Measurements from ENCODE around the gene HAP1. TPM values are rescaled to one million over a fixed set of nuclear protein-coding genes. Genes with fewer than 3 reads are reported as not detected.

HAP1 gene
- polyA plus RNA-seq, 2 of the 4 experiments (the other 2 are of a cell fraction): 1.6 to 2.2 TPM

- TF ChIP-seq REST (IDR thresholded peaks at IDR 0.05) (peak; percentile 67), RAD21 (conservative IDR thresholded peaks at IDR 0.05 in 1 of 2, IDR thresholded peaks at IDR 0.05 in 1 of 2) (no peak), CBX2 (IDR thresholded peaks at IDR 0.05; ENCODE audit: borderline replicate concordance, low read depth) (no peak), ZNF302 (CRISPR knock-in tag; IDR thresholded peaks at IDR 0.05) (no peak), HDAC2 (IDR thresholded peaks at IDR 0.05) (no peak), SREBF2 (IDR thresholded peaks at IDR 0.05) (no peak), HEYL (CRISPR knock-in tag; IDR thresholded peaks at IDR 0.05) (peak; percentile 74; the same call in 1 of the 2 replicates), SMC3 (IDR thresholded peaks at IDR 0.05) (no peak), RCOR1 (IDR thresholded peaks at IDR 0.05; ENCODE audit: low read depth, low read length) (no peak), MAX (IDR thresholded peaks at IDR 0.05) (no peak), FOXS1 (CRISPR knock-in tag; IDR thresholded peaks at IDR 0.05) (peak; percentile 52; the same call in 1 of the 2 replicates), POLR2AphosphoS2 (conservative IDR thresholded peaks at IDR 0.05; ENCODE audit: low read length) (peak; percentile 99), RARB (CRISPR knock-in tag; IDR thresholded peaks at IDR 0.05) (peak; percentile 87), TFCP2L1 (CRISPR knock-in tag; IDR thresholded peaks at IDR 0.05) (peak; percentile 99), POLR2A (IDR thresholded peaks at IDR 0.05; ENCODE audit: low read length) (peak; percentile 92), FOSL2 (IDR thresholded peaks at IDR 0.05) (no peak), FOSL2 (CRISPR knock-in tag; IDR thresholded peaks at IDR 0.05) (peak; percentile 80), CHD4 (IDR thresholded peaks at IDR 0.05; ENCODE audit: borderline replicate concordance) (no peak), MAZ (IDR thresholded peaks at IDR 0.05; ENCODE audit: borderline replicate concordance, low read depth, low read length) (peak; percentile 95), NPAS2 (CRISPR knock-in tag; IDR thresholded peaks at IDR 0.05; ENCODE audit: borderline replicate concordance) (no peak), ZSCAN20 (CRISPR knock-in tag; IDR thresholded peaks at IDR 0.05) (no peak), ZFP36 (IDR thresholded peaks at IDR 0.05; ENCODE audit: borderline replicate concordance, partially characterized antibody) (no peak), HOXB5 (CRISPR knock-in tag; IDR thresholded peaks at IDR 0.05) (peak; percentile 86), KDM5A (IDR thresholded peaks at IDR 0.05) (no peak), USF2 (IDR thresholded peaks at IDR 0.05) (no peak), RFX5 (IDR thresholded peaks at IDR 0.05) (no peak; the same call in 1 of the 2 replicates), TP53 (CRISPR knock-in tag; IDR thresholded peaks at IDR 0.05) (peak; percentile 98), NFE2L2 (conservative IDR thresholded peaks at IDR 0.05; ENCODE audit: low read length) (0 out of 2 replicates have a peak, but pooled peaks have one; percentile 6), ZC3H11A (IDR thresholded peaks at IDR 0.05) (no peak), MYC (IDR thresholded peaks at IDR 0.05; ENCODE audit: borderline replicate concordance, low read length) (peak; percentile 75; the same call in 1 of the 2 replicates), KDM1A (IDR thresholded peaks at IDR 0.05; ENCODE audit: low read depth) (no peak)
- TF ChIP-seq, protein P1, sequence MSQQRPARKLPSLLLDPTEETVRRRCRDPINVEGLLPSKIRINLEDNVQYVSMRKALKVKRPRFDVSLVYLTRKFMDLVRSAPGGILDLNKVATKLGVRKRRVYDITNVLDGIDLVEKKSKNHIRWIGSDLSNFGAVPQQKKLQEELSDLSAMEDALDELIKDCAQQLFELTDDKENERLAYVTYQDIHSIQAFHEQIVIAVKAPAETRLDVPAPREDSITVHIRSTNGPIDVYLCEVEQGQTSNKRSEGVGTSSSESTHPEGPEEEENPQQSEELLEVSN (IDR thresholded peaks at IDR 0.05; ENCODE audit: borderline replicate concordance, low read depth): 0 out of 2 replicates have a peak, but pooled peaks have one; percentile 51
- TF ChIP-seq, protein P2, sequence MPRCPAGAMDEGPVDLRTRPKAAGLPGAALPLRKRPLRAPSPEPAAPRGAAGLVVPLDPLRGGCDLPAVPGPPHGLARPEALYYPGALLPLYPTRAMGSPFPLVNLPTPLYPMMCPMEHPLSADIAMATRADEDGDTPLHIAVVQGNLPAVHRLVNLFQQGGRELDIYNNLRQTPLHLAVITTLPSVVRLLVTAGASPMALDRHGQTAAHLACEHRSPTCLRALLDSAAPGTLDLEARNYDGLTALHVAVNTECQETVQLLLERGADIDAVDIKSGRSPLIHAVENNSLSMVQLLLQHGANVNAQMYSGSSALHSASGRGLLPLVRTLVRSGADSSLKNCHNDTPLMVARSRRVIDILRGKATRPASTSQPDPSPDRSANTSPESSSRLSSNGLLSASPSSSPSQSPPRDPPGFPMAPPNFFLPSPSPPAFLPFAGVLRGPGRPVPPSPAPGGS (IDR thresholded peaks at IDR 0.05): peak; percentile 99
- TF ChIP-seq, protein P3, sequence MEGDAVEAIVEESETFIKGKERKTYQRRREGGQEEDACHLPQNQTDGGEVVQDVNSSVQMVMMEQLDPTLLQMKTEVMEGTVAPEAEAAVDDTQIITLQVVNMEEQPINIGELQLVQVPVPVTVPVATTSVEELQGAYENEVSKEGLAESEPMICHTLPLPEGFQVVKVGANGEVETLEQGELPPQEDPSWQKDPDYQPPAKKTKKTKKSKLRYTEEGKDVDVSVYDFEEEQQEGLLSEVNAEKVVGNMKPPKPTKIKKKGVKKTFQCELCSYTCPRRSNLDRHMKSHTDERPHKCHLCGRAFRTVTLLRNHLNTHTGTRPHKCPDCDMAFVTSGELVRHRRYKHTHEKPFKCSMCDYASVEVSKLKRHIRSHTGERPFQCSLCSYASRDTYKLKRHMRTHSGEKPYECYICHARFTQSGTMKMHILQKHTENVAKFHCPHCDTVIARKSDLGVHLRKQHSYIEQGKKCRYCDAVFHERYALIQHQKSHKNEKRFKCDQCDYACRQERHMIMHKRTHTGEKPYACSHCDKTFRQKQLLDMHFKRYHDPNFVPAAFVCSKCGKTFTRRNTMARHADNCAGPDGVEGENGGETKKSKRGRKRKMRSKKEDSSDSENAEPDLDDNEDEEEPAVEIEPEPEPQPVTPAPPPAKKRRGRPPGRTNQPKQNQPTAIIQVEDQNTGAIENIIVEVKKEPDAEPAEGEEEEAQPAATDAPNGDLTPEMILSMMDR (IDR thresholded peaks at IDR 0.05): no peak
These were observed 45.6 kb downstream of the HAP1 start, which contains the start of gene EIF1 (continued) for GRCh38 chr17:41688641-41689496.
